ENCODE measurements around the gene RAB31. TPM values are rescaled to one million over a fixed set of nuclear protein-coding genes. Genes with fewer than 3 reads are reported as not detected.

Gene RAB31
- total RNA-seq, 1 experiment from 2014 or later, result 118 TPM

GRCh38 chr18:9755615-9756014, 47.5 kb downstream of the RAB31 start:
- Histone ChIP-seq H3K27me3 (ENCODE audit: control insufficient read depth, insufficient read depth, low read length) (no peaks in the 10 kb centered on the region), H3K9me3 (ENCODE audit: control insufficient read depth, insufficient read depth, low read depth, low read length) (no peaks in the 10 kb centered on the region), H3K36me3 (ENCODE audit: control insufficient read depth, insufficient read depth, low read length) (no peaks in the 10 kb centered on the region), H3K4me3 (ENCODE audit: low read depth in 2 of 2, low read length in 2 of 2) (no peak overlapping the region), H3K27ac (ENCODE audit: low read length) (peak overlapping the region; percentile 31; the same call in 1 of the 2 replicates), H3K4me1 (ENCODE audit: control insufficient read depth, insufficient read depth, low read length) (peaks cover 56% of the 10 kb centered on the region)
- TF ChIP-seq SIN3A (IDR thresholded peaks at IDR 0.05; ENCODE audit: borderline replicate concordance, insufficient read depth, low read depth, low read length) (no peak), POLR2AphosphoS5 (IDR thresholded peaks at IDR 0.05; ENCODE audit: low read depth, low read length) (no peak), CTCF (IDR thresholded peaks at IDR 0.05) (no peak), TCF7L2 (IDR thresholded peaks at IDR 0.05; ENCODE audit: low read depth, low read length) (no peak), REST (IDR thresholded peaks at IDR 0.05; ENCODE audit: insufficient read depth in 1 of 2, low read depth in 2 of 2, low read length in 1 of 2) (no peak)
- intact Hi-C loops (cut with micrococcal nuclease; ENCODE audit: unreplicated experiment), result no loop called here
- ChIA-PET CTCF (no interaction called here), POLR2A (no interaction called here)
- BruUV-seq (replicated peaks), result no TSS peak
- DNase-seq (ENCODE audit: low read depth, low spot score) (no peak), ATAC-seq (no peak)
- in situ Hi-C loops (cut with HindIII; ENCODE audit: low pct_unique_long_range_greater_than_20kb, low sequenced_read_pairs), result no loop called here

GRCh38 chr18:9756271-9756932, 48.3 kb downstream of the RAB31 start:
- ATAC-seq (no peak), DNase-seq (ENCODE audit: low read depth, low spot score) (no peak)
- Histone ChIP-seq H3K27me3 (ENCODE audit: control insufficient read depth, insufficient read depth, low read length) (no peaks in the 10 kb centered on the region), H3K9me3 (ENCODE audit: control insufficient read depth, insufficient read depth, low read depth, low read length) (no peaks in the 10 kb centered on the region), H3K4me1 (ENCODE audit: control insufficient read depth, insufficient read depth, low read length) (peaks cover 58% of the 10 kb centered on the region), H3K36me3 (ENCODE audit: control insufficient read depth, insufficient read depth, low read length) (no peaks in the 10 kb centered on the region), H3K4me3 (ENCODE audit: low read depth in 2 of 2, low read length in 2 of 2) (no peak overlapping the region), H3K27ac (ENCODE audit: low read length) (peak overlapping the region; percentile 41)
- ChIA-PET CTCF (no interaction called here), POLR2A (no interaction called here)
- no peak for TF ChIP-seq REST (IDR thresholded peaks at IDR 0.05; ENCODE audit: insufficient read depth in 1 of 2, low read depth in 2 of 2, low read length in 1 of 2)
- TF ChIP-seq POLR2AphosphoS5 (IDR thresholded peaks at IDR 0.05; ENCODE audit: low read depth, low read length), result no peak
- TF ChIP-seq SIN3A (IDR thresholded peaks at IDR 0.05; ENCODE audit: borderline replicate concordance, insufficient read depth, low read depth, low read length), result no peak
- TF ChIP-seq CTCF (IDR thresholded peaks at IDR 0.05), result no peak
- no peak for TF ChIP-seq TCF7L2 (IDR thresholded peaks at IDR 0.05; ENCODE audit: low read depth, low read length)
- intact Hi-C loops (cut with micrococcal nuclease; ENCODE audit: unreplicated experiment) (no loop called here), in situ Hi-C loops (cut with HindIII; ENCODE audit: low pct_unique_long_range_greater_than_20kb, low sequenced_read_pairs) (no loop called here)
- BruUV-seq (replicated peaks), result no TSS peak
